ENCODE results near the gene ZBTB40. TPM values are rescaled to one million over a fixed set of nuclear protein-coding genes. Genes with fewer than 3 reads are reported as not detected.
A peak's percentile ranks its signal among the peaks of the same experiment; 100 is the strongest.

Gene ZBTB40
- total and polyA plus RNA-seq, 4 donors, result 2.1 to 11.2 (median 4.6) TPM

DNA sequence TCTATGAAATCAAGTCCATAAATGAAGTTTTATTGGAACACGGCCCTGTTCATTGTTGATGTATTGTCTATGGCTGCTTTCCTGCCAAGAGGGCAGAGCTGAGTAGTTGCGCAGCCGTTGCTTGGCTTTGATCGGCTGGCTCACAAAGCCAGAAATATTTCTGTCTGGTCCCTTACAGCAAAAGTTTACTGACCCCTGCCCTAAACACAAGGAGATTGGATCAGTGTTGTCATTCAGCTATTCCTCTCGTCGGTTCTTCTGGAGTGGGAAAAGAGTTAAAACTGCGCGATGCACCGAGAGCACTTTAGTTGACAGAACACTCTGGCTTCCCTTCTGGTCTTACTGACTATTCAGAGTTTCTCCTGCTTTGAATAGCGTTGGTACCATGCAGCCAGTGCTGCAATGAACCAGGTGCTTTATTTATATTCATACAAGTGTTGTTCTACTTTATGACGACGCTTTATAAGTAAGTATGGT, 868 bp downstream of the ZBTB40 start:
- no peak for DNase-seq (ENCODE audit: low spot score)
- Histone ChIP-seq H3K27me3 (ENCODE audit: control insufficient read depth in 4 of 4, insufficient read depth in 4 of 4, low read length in 3 of 4) (no peaks in the 10 kb centered on the region), H3K36me3 (ENCODE audit: control insufficient read depth in 4 of 4, insufficient read depth in 3 of 4, low read depth in 1 of 4, low read length in 3 of 4) (no peaks in the 10 kb centered on the region), H3K9ac (ENCODE audit: low read depth in 1 of 2, low read length in 2 of 2) (peak overlapping the region; percentile 70 to 90), H3K4me1 (ENCODE audit: control insufficient read depth in 4 of 4, insufficient read depth in 4 of 4, low read length in 3 of 4) (peaks cover 0 to 37% (median 20%) of the 10 kb centered on the region in 4 donors), H3K9me3 (ENCODE audit: control insufficient read depth in 4 of 4, low read length in 3 of 4) (no peaks in the 10 kb centered on the region), H3K4me3 (ENCODE audit: low read depth in 1 of 3, low read length in 3 of 3) (peak overlapping the region; percentile 73 to 90 (median 77)), H3K27ac (ENCODE audit: low read depth in 1 of 2, low read length in 2 of 2) (peak overlapping the region; percentile 87 to 88)
- 3% methylated on average over 12 of the region's 12 CpGs for WGBS
- TF ChIP-seq RAD21 (IDR thresholded peaks at IDR 0.05) (peak in 1 of 2 donors; percentile 36), HNF4A (conservative IDR thresholded peaks at IDR 0.05) (peak; percentile 28 to 46), JUND (IDR thresholded peaks at IDR 0.05) (no peak), HNF4G (IDR thresholded peaks at IDR 0.05) (peak; percentile 21)

- Histone ChIP-seq H3K27ac (ENCODE audit: low read depth in 1 of 2, low read length in 2 of 2) (no peak overlapping the region), H3K9me3 (ENCODE audit: control insufficient read depth in 4 of 4, low read length in 3 of 4) (no peaks in the 10 kb centered on the region), H3K9ac (ENCODE audit: low read depth in 1 of 2, low read length in 2 of 2) (peak overlapping the region in 1 of 2 donors; percentile 70), H3K4me3 (ENCODE audit: low read depth in 1 of 3, low read length in 3 of 3) (no peak overlapping the region), H3K27me3 (ENCODE audit: control insufficient read depth in 4 of 4, insufficient read depth in 4 of 4, low read length in 3 of 4) (no peaks in the 10 kb centered on the region), H3K4me1 (ENCODE audit: control insufficient read depth in 4 of 4, insufficient read depth in 4 of 4, low read length in 3 of 4) (peaks cover 0 to 43% (median 23%) of the 10 kb centered on the region in 4 donors), H3K36me3 (ENCODE audit: control insufficient read depth in 4 of 4, insufficient read depth in 3 of 4, low read depth in 1 of 4, low read length in 3 of 4) (no peaks in the 10 kb centered on the region)
- DNase-seq (ENCODE audit: low spot score), result no peak
- TF ChIP-seq, protein P1, sequence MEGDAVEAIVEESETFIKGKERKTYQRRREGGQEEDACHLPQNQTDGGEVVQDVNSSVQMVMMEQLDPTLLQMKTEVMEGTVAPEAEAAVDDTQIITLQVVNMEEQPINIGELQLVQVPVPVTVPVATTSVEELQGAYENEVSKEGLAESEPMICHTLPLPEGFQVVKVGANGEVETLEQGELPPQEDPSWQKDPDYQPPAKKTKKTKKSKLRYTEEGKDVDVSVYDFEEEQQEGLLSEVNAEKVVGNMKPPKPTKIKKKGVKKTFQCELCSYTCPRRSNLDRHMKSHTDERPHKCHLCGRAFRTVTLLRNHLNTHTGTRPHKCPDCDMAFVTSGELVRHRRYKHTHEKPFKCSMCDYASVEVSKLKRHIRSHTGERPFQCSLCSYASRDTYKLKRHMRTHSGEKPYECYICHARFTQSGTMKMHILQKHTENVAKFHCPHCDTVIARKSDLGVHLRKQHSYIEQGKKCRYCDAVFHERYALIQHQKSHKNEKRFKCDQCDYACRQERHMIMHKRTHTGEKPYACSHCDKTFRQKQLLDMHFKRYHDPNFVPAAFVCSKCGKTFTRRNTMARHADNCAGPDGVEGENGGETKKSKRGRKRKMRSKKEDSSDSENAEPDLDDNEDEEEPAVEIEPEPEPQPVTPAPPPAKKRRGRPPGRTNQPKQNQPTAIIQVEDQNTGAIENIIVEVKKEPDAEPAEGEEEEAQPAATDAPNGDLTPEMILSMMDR (IDR thresholded peaks at IDR 0.05; ENCODE audit: low read depth, low read length, missing input control), result no peak
- TF ChIP-seq, protein P2, sequence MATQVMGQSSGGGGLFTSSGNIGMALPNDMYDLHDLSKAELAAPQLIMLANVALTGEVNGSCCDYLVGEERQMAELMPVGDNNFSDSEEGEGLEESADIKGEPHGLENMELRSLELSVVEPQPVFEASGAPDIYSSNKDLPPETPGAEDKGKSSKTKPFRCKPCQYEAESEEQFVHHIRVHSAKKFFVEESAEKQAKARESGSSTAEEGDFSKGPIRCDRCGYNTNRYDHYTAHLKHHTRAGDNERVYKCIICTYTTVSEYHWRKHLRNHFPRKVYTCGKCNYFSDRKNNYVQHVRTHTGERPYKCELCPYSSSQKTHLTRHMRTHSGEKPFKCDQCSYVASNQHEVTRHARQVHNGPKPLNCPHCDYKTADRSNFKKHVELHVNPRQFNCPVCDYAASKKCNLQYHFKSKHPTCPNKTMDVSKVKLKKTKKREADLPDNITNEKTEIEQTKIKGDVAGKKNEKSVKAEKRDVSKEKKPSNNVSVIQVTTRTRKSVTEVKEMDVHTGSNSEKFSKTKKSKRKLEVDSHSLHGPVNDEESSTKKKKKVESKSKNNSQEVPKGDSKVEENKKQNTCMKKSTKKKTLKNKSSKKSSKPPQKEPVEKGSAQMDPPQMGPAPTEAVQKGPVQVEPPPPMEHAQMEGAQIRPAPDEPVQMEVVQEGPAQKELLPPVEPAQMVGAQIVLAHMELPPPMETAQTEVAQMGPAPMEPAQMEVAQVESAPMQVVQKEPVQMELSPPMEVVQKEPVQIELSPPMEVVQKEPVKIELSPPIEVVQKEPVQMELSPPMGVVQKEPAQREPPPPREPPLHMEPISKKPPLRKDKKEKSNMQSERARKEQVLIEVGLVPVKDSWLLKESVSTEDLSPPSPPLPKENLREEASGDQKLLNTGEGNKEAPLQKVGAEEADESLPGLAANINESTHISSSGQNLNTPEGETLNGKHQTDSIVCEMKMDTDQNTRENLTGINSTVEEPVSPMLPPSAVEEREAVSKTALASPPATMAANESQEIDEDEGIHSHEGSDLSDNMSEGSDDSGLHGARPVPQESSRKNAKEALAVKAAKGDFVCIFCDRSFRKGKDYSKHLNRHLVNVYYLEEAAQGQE (IDR thresholded peaks at IDR 0.05), result no peak
- TF ChIP-seq HNF4A (conservative IDR thresholded peaks at IDR 0.05) (no peak), HNF4G (IDR thresholded peaks at IDR 0.05) (no peak), YY1 (IDR thresholded peaks at IDR 0.05) (no peak), EGR1 (IDR thresholded peaks at IDR 0.05; ENCODE audit: low read depth in 2 of 2) (no peak), GABPA (IDR thresholded peaks at IDR 0.05 in 1 of 2, conservative IDR thresholded peaks at IDR 0.05 in 1 of 2) (no peak), FOXA2 (IDR thresholded peaks at IDR 0.05) (no peak), TAF1 (conservative IDR thresholded peaks at IDR 0.05) (no peak), RAD21 (IDR thresholded peaks at IDR 0.05) (no peak), FOXA1 (IDR thresholded peaks at IDR 0.05) (no peak), SP1 (IDR thresholded peaks at IDR 0.05) (no peak), ZBTB33 (IDR thresholded peaks at IDR 0.05) (no peak)
- WGBS, result 48% methylated on average over 2 of the region's 2 CpGs
These were observed 1.5 kb downstream of the ZBTB40 start for GRCh38 chr1:22453181-22453580.
